ENCODE data around the gene ATP6V0E2.

ATP6V0E2 gene

GRCh38 chr7:149838992-149839408, 34.8 kb upstream of the ATP6V0E2 start:
- DNase-seq: no peak

GRCh38 chr7:149839933-149840332, 33.8 kb upstream of the ATP6V0E2 start:
- no peak for DNase-seq

DNA sequence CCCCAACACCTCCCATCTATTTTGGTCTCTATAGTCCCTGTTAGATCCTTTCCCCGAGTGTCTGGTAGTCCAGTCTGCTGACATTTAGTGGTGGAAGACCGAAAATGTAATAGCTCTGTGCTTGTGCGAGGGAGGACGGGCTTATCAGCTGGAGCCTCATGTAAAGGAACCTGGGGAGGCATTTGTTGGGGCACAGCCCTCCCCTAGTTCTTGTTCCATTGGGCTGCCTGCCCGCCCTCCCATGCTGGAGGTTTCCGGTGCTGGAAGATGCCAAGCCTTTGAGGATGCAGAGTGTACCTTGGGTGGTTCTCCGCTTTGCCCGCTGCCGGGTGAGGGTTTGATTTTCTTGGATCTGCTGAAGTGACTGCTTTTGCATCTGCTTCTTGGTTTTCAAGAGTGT, 30.2 kb upstream of the ATP6V0E2 start:
- no peak for DNase-seq

DNA sequence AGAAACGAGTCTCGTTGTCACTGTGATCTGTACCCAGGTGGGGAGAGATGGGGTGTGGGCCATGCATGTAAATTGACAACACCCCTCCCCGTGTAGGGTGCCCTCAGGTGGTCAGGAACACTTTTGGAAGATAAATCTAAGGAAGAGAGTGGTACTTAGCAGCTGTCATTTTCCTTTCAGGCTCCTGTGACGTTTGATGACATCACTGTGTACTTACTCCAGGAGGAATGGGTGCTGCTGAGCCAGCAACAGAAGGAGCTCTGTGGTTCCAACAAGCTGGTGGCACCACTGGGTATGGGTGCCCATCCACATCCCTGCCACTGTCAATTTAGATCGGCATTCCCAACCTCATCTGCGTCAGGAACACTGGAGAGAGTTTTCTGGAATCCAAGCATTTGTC, 29.3 kb upstream of the ATP6V0E2 start:
- no peak for DNase-seq

- no peak for DNase-seq
Observed at GRCh38 chr7:149845257-149845980, 28.4 kb upstream of the ATP6V0E2 start.

- no peak for DNase-seq
Observed at GRCh38 chr7:149846021-149846420, 27.7 kb upstream of the ATP6V0E2 start.

GRCh38 chr7:149846436-149847046, 27.2 kb upstream of the ATP6V0E2 start:
- DNase-seq: no peak

GRCh38 chr7:149849174-149849573, 24.6 kb upstream of the ATP6V0E2 start:
- DNase-seq: no peak

DNA sequence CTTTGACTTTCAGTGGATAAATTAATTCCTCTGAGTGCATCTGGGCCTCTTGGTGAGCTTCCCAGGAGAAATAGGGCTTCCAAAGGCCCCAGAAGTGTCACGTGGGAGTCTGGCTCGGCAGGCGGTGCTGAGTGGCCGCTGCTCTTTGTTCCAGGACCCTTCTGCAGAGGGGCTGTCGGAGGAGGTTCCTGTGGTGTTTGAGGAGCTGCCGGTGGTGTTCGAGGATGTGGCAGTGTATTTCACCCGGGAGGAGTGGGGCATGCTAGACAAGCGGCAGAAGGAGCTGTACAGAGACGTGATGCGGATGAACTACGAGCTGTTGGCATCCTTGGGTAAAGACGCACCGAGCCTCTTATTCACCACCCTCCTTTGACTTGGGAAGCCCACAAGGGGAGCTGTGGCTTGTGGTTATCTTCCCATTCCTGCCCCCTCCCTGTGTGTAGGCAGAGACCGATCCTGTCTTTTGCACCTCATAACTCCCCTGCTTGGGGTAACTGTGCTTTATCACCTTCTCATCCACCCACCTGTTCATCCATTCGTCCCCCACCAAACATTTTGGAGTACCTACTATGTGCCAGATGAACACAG, 23.7 kb upstream of the ATP6V0E2 start:
- DNase-seq: no peak

DNA sequence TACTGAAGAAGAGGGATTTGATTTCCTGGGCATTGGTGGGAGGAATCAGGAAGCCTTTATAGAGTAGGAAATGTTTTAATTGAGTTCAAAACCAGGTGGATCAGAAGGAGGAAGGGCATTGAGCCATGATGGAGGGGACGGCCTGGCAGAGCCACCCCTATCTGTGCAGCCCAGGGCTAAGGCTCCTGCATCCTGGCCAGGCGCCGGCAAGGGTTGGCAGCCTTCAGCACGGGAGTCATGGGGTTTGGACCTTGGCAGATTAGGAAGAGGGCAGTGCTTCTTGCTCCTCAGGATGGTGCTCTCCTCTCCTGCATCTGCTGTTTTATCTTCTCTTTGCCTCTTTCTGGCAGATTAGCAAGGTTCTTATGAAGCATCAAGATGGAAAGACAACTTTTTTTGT, 23.1 kb upstream of the ATP6V0E2 start:
- no peak for DNase-seq

DNA sequence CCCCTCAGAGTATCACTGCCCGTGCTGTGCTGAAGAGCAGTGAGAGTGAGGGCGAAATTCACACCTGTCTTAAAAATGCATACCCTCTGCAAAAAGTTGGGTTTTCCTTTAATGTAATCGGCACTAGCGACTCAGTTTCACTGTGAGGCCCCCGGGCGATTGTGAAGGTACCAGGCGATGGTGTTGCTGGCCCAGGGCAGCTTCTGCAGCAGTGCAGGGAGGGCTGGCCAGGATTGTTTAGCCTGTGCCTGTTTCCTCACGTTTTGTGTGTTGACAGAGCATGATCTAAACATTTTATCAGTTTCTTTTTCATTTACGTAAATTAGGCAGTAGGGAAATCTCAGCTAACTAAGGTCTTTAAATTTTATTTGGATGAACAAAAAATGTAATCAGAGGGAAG, 22.3 kb upstream of the ATP6V0E2 start:
- no peak for DNase-seq

GRCh38 chr7:149853157-149853556, 20.6 kb upstream of the ATP6V0E2 start:
- DNase-seq: no peak

DNA sequence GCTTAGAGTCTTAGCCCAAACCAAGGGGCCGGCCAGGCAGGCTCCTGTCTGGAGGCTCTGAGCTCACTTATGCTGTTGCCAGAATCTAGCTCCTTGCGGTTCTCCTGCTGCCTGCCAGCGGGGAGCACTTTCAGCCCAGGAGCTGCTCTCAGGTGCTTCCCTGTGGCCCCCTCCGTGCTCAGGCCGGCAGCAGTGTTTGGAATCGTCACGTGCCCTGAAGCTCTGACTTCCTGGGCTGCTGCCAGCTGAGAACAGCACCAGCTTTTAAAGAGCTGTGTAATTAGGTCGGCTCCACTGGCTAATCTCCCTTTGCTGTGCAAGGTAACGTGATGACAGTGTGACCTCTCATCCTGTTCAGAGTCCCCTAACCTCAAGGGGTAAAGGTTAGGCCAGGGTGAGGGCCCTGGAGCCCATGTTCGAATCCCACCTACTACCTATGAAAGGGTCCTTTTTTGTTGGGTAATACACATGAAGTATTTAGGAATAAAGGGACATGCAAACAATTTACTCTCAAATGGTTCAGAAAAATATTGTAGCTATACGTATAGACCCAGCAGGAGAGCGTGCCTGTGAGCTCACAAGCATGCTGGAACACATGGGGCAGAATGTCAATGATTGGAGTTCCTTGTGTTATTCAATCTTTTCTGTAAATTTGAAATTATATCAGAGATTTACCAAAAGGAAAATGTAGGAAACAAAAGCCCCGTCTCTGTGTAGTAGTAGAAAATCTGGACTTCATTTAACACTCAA, 19.0 kb upstream of the ATP6V0E2 start:
- DNase-seq: no peak

DNA sequence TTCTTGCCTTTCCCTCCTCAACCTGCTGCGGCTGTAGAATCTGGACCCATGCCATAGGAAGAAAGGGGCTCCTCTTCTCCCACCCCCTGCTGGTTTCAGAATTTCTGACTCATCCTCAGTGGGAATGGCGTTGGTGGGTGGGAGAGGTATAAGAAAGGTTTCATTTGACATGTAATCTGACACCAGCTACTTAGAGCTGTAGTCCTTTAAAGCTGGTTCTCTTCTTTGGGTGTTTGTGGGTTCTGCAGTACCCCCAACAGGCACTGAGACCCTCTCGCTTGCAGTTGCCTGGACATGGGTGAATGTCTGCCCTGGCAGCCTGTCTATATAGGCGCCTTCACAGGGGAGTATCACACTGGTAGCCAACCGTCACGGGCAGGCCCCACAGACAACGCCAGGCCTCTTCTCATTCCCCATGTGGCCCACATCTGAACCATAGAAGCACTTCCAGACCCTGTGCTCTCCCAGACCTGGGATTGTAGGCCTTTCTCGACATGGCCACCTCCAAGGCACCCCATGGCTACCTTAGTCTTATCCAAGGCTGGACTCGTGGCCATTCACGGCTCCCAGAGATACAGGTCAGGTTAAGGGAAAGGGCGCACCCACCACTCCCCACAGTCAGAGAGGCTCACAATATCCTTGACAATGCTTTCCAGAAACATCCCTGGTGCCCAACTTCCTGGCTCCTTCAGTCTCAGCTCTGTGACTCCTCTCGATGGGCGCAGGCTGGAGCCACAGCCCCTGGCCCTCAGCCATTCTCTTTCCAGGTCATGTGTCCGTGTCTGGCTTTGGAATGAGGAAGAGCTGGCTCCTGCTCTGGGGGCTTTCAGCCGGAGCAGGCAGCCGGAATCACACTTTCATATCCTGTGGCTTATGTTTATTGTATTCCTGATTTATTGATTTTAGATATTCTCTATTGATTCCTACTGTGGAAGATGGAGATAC, 18.1 kb upstream of the ATP6V0E2 start:
- DNase-seq: no peak

DNA sequence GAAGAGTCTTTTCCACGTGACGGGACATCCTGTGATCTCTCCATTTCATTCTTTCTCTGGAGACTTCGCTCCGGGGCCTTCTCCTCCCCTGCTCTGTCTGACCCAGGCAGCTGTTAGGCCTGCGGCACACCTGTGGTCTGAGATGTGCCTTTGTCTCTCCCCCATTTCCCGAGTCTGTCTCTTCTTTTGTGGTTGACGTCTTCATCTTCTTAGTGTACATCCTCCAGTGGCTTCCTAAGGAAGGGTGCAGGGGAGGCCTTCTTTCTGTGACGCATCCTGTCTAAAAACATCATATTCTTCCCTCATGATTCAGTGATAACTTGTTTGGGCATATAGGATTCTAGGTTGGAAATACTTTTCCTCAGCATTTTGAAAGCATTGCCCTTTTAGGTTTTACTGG, 17.2 kb upstream of the ATP6V0E2 start:
- DNase-seq: no peak

DNA sequence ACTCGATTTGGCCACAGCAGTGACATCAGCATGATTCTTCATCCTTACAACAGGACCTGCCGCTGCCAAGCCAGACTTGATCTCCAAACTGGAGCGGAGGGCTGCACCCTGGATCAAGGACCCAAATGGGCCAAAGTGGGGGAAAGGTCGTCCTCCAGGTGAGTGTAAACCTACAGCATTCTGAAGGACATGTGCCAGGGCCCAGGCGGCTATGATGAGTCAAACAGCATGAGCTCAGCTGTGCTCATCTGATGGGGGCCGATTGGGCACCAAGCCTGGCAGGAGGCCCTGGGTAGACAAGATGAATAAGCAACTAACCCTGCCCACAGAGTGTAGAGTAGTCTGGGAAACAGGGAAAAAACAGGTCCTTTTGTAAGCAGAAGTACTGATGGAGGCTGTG, 14.4 kb upstream of the ATP6V0E2 start:
- no peak for DNase-seq

DNA sequence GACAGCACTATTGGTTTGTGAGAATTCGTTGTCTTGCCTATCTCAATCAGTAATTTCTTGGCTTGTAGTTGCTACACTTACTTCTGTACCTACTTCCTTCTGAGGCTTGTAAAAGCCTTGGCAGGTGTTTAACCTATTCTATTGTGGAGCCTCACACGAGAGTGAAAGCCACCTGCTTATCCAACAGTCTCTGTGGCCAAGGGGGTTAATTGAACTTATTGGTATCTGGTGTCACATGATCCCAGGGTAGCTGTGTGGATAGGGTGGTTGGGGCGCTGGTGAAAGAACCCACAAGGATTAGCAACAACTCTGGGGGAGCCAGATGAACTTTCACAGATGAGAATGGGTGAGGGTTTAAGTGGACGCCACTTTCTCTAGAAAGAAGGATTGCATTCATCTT, 13.9 kb upstream of the ATP6V0E2 start:
- no peak for DNase-seq

DNA sequence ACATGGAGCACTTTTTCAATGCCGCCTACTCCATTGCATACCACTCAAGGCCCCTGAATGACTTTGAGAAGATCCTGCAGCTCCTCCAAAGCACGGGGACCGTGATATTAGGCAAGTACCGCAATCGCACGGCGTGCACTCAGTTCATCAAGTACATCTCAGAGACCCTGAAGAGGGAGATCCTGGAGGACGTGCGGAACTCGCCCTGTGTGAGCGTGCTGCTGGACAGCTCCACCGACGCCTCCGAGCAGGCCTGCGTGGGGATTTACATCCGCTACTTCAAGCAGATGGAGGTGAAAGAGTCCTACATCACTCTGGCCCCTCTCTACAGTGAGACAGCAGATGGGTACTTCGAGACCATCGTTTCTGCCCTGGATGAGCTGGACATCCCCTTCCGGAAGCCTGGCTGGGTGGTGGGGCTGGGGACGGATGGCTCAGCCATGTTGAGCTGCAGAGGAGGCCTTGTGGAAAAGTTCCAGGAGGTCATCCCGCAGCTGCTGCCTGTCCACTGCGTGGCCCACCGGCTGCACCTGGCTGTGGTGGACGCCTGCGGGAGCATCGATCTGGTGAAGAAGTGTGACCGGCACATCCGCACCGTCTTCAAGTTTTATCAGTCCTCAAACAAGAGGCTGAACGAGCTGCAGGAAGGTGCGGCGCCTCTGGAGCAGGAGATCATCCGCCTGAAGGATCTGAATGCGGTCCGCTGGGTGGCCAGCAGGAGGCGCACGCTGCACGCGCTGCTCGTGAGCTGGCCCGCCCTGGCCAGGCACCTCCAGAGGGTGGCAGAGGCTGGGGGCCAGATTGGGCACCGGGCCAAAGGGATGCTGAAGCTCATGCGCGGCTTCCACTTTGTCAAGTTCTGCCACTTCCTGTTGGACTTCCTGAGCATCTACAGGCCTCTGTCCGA, 12.7 kb upstream of the ATP6V0E2 start:
- no peak for DNase-seq

- DNase-seq: no peak
Observed at GRCh38 chr7:149861728-149862045, 12.1 kb upstream of the ATP6V0E2 start.

DNA sequence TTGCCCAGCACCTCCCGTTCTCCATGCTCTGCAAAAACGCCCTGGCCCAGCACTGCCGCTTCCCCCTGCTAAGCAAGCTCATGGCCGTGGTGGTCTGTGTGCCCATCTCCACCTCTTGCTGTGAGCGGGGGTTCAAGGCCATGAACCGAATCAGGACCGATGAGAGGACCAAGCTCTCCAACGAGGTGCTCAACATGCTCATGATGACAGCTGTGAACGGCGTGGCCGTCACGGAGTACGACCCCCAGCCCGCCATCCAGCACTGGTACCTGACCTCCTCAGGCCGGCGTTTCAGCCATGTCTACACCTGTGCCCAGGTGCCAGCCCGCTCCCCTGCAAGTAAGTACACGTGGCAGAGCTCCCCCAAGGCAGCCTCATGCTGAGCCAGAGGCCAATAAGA, 11.6 kb upstream of the ATP6V0E2 start:
- no peak for DNase-seq

GRCh38 chr7:149863500-149863899, 10.3 kb upstream of the ATP6V0E2 start:
- no peak for DNase-seq

GRCh38 chr7:149864023-149864422, 9.7 kb upstream of the ATP6V0E2 start:
- no peak for DNase-seq

All from KG1 (cell line).